ENCODE measurements around the gene RAP1GAP2. TPM values are rescaled to one million over a fixed set of nuclear protein-coding genes. Genes with fewer than 3 reads are reported as not detected.

RAP1GAP2 gene
- total and polyA plus RNA-seq, 2 experiments from 2014 or later: 0.74 to 3.8 TPM

GRCh38 chr17:3035256-3035967 is 239.2 kb downstream of the RAP1GAP2 start:
- no peaks in the 10 kb centered on the region for H3K36me3 ChIP-seq (ENCODE audit: low read depth)
- H3F3A ChIP-seq (ENCODE audit: insufficient read depth): no peaks in the 10 kb centered on the region
- no peaks in the 10 kb centered on the region for H3K9me2 ChIP-seq (ENCODE audit: insufficient read depth)
- H3K27ac ChIP-seq: no peak overlapping the region
- H3K4me2 ChIP-seq (ENCODE audit: unreplicated experiment): no peak overlapping the region
- no peaks in the 10 kb centered on the region for H3K9me3 ChIP-seq (ENCODE audit: low read depth)
- H3K79me2 ChIP-seq (ENCODE audit: insufficient read depth): no peaks in the 10 kb centered on the region
- no peak overlapping the region for H3K9ac ChIP-seq
- no peak for DNase-seq
- H3K4me1 ChIP-seq (ENCODE audit: insufficient read depth): no peaks in the 10 kb centered on the region
- H2AFZ ChIP-seq: no peak overlapping the region
- TF ChIP-seq EZH2 (IDR thresholded peaks at IDR 0.05; ENCODE audit: insufficient read depth, poor library complexity, severe bottlenecking) (no peak), EZH2phosphoT487 (IDR thresholded peaks at IDR 0.05; ENCODE audit: insufficient read depth, low read depth) (no peak)
- WGBS, 2 experiments (ENCODE audit: low coverage in 1 of 2, low lambda C conversion rate in 2 of 2, missing lambda C conversion rate in 2 of 2): 36 to 39% methylated on average over 13 of the region's 13 CpGs
- H3K4me3 ChIP-seq: no peak overlapping the region
- no peaks in the 10 kb centered on the region for H4K20me1 ChIP-seq (ENCODE audit: insufficient read depth)
- in situ Hi-C loops (cut with MboI): loop anchor here (25.0 kb wide), 1 partner anchor 602 kb away; the partner anchor contains the start of genes CTNS and SHPK
- no peaks in the 10 kb centered on the region for H3K27me3 ChIP-seq (replicated peaks; ENCODE audit: insufficient read depth)

GRCh38 chr17:3035968-3036280 is 239.7 kb downstream of the RAP1GAP2 start:
- 71 to 72% methylated on average over 7 of the region's 7 CpGs for WGBS, 2 experiments (ENCODE audit: low coverage in 1 of 2, low lambda C conversion rate in 2 of 2, missing lambda C conversion rate in 2 of 2)
- Histone ChIP-seq H3K4me2 (ENCODE audit: unreplicated experiment) (no peak overlapping the region), H3K4me1 (ENCODE audit: insufficient read depth) (no peaks in the 10 kb centered on the region), H3K9me3 (ENCODE audit: low read depth) (no peaks in the 10 kb centered on the region), H3K9me2 (ENCODE audit: insufficient read depth) (no peaks in the 10 kb centered on the region), H3K36me3 (ENCODE audit: low read depth) (no peaks in the 10 kb centered on the region), H3F3A (ENCODE audit: insufficient read depth) (no peaks in the 10 kb centered on the region), H3K27ac (no peak overlapping the region), H3K9ac (no peak overlapping the region), H3K27me3 (replicated peaks; ENCODE audit: insufficient read depth) (no peaks in the 10 kb centered on the region), H2AFZ (no peak overlapping the region), H3K4me3 (no peak overlapping the region), H4K20me1 (ENCODE audit: insufficient read depth) (no peaks in the 10 kb centered on the region), H3K79me2 (ENCODE audit: insufficient read depth) (no peaks in the 10 kb centered on the region)
- no peak for DNase-seq
- TF ChIP-seq EZH2 (IDR thresholded peaks at IDR 0.05; ENCODE audit: insufficient read depth, poor library complexity, severe bottlenecking) (no peak), EZH2phosphoT487 (IDR thresholded peaks at IDR 0.05; ENCODE audit: insufficient read depth, low read depth) (no peak)
- in situ Hi-C loops (cut with MboI): loop anchor here (25.0 kb wide), 1 partner anchor 601 kb away; the partner anchor contains the start of genes CTNS and SHPK

- Histone ChIP-seq H3K27me3 (replicated peaks; ENCODE audit: insufficient read depth) (no peaks in the 10 kb centered on the region), H3K4me1 (ENCODE audit: insufficient read depth) (no peaks in the 10 kb centered on the region), H3K36me3 (ENCODE audit: low read depth) (no peaks in the 10 kb centered on the region), H3K9me3 (ENCODE audit: low read depth) (no peaks in the 10 kb centered on the region), H3K79me2 (ENCODE audit: insufficient read depth) (no peaks in the 10 kb centered on the region), H2AFZ (no peak overlapping the region), H3K4me3 (no peak overlapping the region), H3K9ac (no peak overlapping the region), H3F3A (ENCODE audit: insufficient read depth) (no peaks in the 10 kb centered on the region), H3K27ac (no peak overlapping the region), H4K20me1 (ENCODE audit: insufficient read depth) (no peaks in the 10 kb centered on the region), H3K9me2 (ENCODE audit: insufficient read depth) (no peaks in the 10 kb centered on the region), H3K4me2 (ENCODE audit: unreplicated experiment) (no peak overlapping the region)
- in situ Hi-C loops (cut with MboI): loop anchor here (25.0 kb wide), 1 partner anchor 601 kb away; the partner anchor contains the start of genes CTNS and SHPK
- DNase-seq: no peak
- no peak for TF ChIP-seq EZH2phosphoT487 (IDR thresholded peaks at IDR 0.05; ENCODE audit: insufficient read depth, low read depth)
- TF ChIP-seq EZH2 (IDR thresholded peaks at IDR 0.05; ENCODE audit: insufficient read depth, poor library complexity, severe bottlenecking): no peak
- 73 to 74% methylated on average over 6 of the region's 6 CpGs for WGBS, 2 experiments (ENCODE audit: low coverage in 1 of 2, low lambda C conversion rate in 2 of 2, missing lambda C conversion rate in 2 of 2)
These were observed 240.6 kb downstream of the RAP1GAP2 start for GRCh38 chr17:3036800-3037199.

- Histone ChIP-seq H4K20me1 (ENCODE audit: insufficient read depth) (no peaks in the 10 kb centered on the region), H2AFZ (no peak overlapping the region), H3F3A (ENCODE audit: insufficient read depth) (no peaks in the 10 kb centered on the region), H3K36me3 (ENCODE audit: low read depth) (no peaks in the 10 kb centered on the region), H3K79me2 (ENCODE audit: insufficient read depth) (no peaks in the 10 kb centered on the region), H3K27ac (no peak overlapping the region), H3K9me2 (ENCODE audit: insufficient read depth) (no peaks in the 10 kb centered on the region), H3K27me3 (replicated peaks; ENCODE audit: insufficient read depth) (no peaks in the 10 kb centered on the region), H3K4me2 (ENCODE audit: unreplicated experiment) (no peak overlapping the region), H3K4me3 (no peak overlapping the region), H3K9ac (no peak overlapping the region), H3K9me3 (ENCODE audit: low read depth) (no peaks in the 10 kb centered on the region), H3K4me1 (ENCODE audit: insufficient read depth) (no peaks in the 10 kb centered on the region)
- no peak for DNase-seq
- in situ Hi-C loops (cut with MboI): loop anchor here (25.0 kb wide), 1 partner anchor 600 kb away; the partner anchor contains the start of genes CTNS and SHPK
- WGBS, 2 experiments (ENCODE audit: low coverage in 1 of 2, low lambda C conversion rate in 2 of 2, missing lambda C conversion rate in 2 of 2): 46 to 48% methylated on average over 9 of the region's 9 CpGs
- TF ChIP-seq EZH2 (IDR thresholded peaks at IDR 0.05; ENCODE audit: insufficient read depth, poor library complexity, severe bottlenecking) (no peak), EZH2phosphoT487 (IDR thresholded peaks at IDR 0.05; ENCODE audit: insufficient read depth, low read depth) (no peak)
These were observed 241.0 kb downstream of the RAP1GAP2 start for GRCh38 chr17:3037259-3037658.
